Epithelial cell of esophagus (primary cell): ENCODE measurements around the gene RNF223.
"Not testable (repeated sequence)": the region's sequence is repeated elsewhere in the genome, so short reads cannot be mapped to it uniquely, and the experiment has no call there.

ENCODE experiments used
- DNase-seq: peaks from one replicate; pipeline ENCODE4 v3.0.0; 2010; ENCODE audit warnings: low read depth
- H3K4me3 ChIP-seq: 2 replicates; pipeline ENCODE4 v1.5.1; 2011; ENCODE audit warnings: mild to moderate bottlenecking, low read length, control low read depth
- TF ChIP-seq, protein P1 (sequence below): IDR thresholded peaks from 2 replicates; pipeline ENCODE4 v1.5.1; 2011; ENCODE audit warnings: low read depth, mild to moderate bottlenecking, low read length, control low read depth, inconsistent platforms; ENCODE audit not compliant: insufficient read depth; ENCODE audit errors: missing control alignments

RNF223 gene

GRCh38 chr1:1080122-1080757 is 6.1 kb upstream of the RNF223 start:
- peak; percentile 41 for DNase-seq
- TF ChIP-seq, protein P1, sequence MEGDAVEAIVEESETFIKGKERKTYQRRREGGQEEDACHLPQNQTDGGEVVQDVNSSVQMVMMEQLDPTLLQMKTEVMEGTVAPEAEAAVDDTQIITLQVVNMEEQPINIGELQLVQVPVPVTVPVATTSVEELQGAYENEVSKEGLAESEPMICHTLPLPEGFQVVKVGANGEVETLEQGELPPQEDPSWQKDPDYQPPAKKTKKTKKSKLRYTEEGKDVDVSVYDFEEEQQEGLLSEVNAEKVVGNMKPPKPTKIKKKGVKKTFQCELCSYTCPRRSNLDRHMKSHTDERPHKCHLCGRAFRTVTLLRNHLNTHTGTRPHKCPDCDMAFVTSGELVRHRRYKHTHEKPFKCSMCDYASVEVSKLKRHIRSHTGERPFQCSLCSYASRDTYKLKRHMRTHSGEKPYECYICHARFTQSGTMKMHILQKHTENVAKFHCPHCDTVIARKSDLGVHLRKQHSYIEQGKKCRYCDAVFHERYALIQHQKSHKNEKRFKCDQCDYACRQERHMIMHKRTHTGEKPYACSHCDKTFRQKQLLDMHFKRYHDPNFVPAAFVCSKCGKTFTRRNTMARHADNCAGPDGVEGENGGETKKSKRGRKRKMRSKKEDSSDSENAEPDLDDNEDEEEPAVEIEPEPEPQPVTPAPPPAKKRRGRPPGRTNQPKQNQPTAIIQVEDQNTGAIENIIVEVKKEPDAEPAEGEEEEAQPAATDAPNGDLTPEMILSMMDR: no peak
- H3K4me3 ChIP-seq: no peak overlapping the region

- TF ChIP-seq, protein P1: no peak
- peak overlapping the region; percentile 15 for H3K4me3 ChIP-seq
- peak; percentile 84 for DNase-seq
Measured at GRCh38 chr1:1079408-1080121, 5.5 kb upstream of the RNF223 start.

GRCh38 chr1:1077396-1077795 is 3.3 kb upstream of the RNF223 start:
- H3K4me3 ChIP-seq, DNase-seq: not testable (repeated sequence)

GRCh38 chr1:1075148-1075935 is 1.2 kb upstream of the RNF223 start:
- no peak for DNase-seq
- TF ChIP-seq, protein P1: no peak
- H3K4me3 ChIP-seq: no peak overlapping the region

DNA sequence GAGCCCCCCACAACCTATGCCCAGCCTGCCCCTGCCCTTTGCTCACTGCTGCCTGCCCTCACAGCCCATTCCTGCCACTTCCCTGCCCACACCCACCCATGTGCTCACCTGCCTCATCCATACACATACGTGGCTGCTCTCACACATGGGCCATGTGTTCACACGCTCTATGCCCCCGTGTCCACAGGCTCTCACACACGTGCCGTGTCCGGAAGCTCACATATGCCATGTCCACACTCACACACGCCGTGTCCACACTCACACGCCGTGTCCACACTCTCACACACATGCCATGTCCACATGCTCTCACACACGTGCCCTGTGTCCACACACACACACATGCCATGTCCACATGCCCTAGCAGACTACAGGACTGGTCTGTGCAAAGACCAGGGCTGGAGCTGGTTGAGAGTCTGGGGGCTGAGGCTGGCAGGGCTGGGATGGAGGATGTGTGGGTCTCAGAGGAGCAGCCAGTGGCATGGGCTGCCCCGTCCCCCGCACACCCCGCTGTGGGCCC is 583 bp upstream of the RNF223 start:
- no peak for DNase-seq
- H3K4me3 ChIP-seq: no peak overlapping the region
- TF ChIP-seq, protein P1: no peak

DNA sequence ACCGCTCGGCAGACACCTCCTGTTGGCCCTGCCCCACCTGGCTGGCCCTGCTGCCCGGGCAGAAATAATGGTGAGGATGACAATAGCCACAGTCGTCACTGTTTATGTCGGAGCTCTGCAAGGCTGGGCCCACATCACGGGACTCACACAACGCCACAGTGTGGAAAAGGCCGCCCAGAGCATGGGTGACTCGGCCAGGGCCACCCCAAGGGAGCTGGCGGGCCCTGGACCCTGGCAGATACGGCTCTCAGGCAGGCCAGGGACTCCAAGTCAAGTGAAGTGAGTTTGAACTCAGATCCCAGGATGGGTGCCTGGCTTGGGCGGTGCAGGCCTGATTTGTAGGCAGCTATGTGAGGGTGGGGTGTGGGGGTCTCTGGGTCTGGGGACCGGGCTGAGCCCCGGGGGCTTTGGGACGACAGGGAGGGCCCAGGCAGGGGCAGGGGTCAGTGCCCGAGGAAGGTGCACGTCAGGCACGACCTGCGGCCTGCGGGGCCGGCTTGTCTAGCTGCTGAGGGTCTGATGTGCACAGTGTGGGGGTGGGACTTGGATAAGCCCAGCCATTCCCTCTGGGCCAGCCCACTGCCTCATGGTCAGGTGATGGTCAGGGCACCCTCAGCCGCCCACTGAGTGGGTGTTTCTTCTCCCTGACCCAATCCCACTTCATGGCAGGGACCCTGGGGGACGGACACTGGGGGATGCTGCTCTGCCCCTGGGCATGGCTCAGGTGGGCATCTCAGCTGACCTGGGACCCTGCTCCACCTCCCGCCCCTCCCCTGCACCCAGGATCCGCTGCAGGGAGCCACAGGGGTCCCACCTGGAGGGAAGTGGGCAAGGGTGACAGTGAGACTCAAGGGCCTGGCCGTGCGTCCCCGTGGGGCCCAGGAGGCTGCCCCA is 1.0 kb downstream of the RNF223 start:
- no peak for DNase-seq
- H3K4me3 ChIP-seq: no peak overlapping the region
- TF ChIP-seq, protein P1: no peak
